T-helper 17 cell (primary cell): ENCODE measurements around the gene ARHGEF26. TPM values are rescaled to one million over a fixed set of nuclear protein-coding genes. Genes with fewer than 3 reads are reported as not detected.

Experiments used
- ATAC-seq: fragments of 150-1000 bp; cut with Tn5 transposase; 2 replicates; pipeline ENCODE4 v1.10.0; 2021; ENCODE audit warnings: mild to moderate bottlenecking, moderate library complexity
- DNase-seq, 3 donors: peaks; one replicate each; pipeline versions ENCODE4 v3.0.0 to v3.0.0-alpha.2; 2020 to 2021
- H3K9me3 ChIP-seq: one replicate; pipeline ENCODE4 v1.7.0; 2013; ENCODE audit warnings: low read length, mild to moderate bottlenecking; ENCODE audit not compliant: control insufficient read depth, poor library complexity, severe bottlenecking
- H3K27ac Mint-ChIP-seq: one replicate; pipeline ENCODE4 v1.8.0; 2022; ENCODE audit warnings: mild to moderate bottlenecking, moderate library complexity, mixed read lengths
- H3K27me3 Mint-ChIP-seq: one replicate; pipeline ENCODE4 v1.8.0; 2022; ENCODE audit warnings: mixed read lengths
- H3K36me3 Mint-ChIP-seq: one replicate; pipeline ENCODE4 v1.8.0; 2022; ENCODE audit warnings: low read depth, mixed read lengths
- H3K4me1 Mint-ChIP-seq: one replicate; pipeline ENCODE4 v1.8.0; 2022; ENCODE audit warnings: mild to moderate bottlenecking, mixed read lengths
- H3K4me3 Mint-ChIP-seq: one replicate; pipeline ENCODE4 v1.8.0; 2022; ENCODE audit warnings: mild to moderate bottlenecking, moderate library complexity, mixed read lengths
- total RNA-seq, 4 donors: library from RNA in 2 of 4; stranded (reverse) in 2 of 4; gene quantifications; one replicate each; pipeline ENCODE4 v1.2.3 and lab custom pipeline; 2022 to 2026

Gene ARHGEF26
- total RNA-seq, 2 donors from 2014 or later: not detected

GRCh38 chr3:154180836-154181691 is 59.9 kb downstream of the ARHGEF26 start:
- H3K36me3 Mint-ChIP-seq: no peaks in the 10 kb centered on the region
- H3K4me3 Mint-ChIP-seq: no peak overlapping the region
- no peak overlapping the region for H3K27ac Mint-ChIP-seq
- no peaks in the 10 kb centered on the region for H3K9me3 ChIP-seq
- ATAC-seq (no peak), DNase-seq (no peak)
- no peaks in the 10 kb centered on the region for H3K4me1 Mint-ChIP-seq
- H3K27me3 Mint-ChIP-seq: peaks cover 29% of the 10 kb centered on the region

- H3K9me3 ChIP-seq: no peaks in the 10 kb centered on the region
- Mint-ChIP-seq H3K27me3 (peaks cover 24% of the 10 kb centered on the region), H3K4me1 (no peaks in the 10 kb centered on the region), H3K27ac (no peak overlapping the region), H3K36me3 (no peaks in the 10 kb centered on the region), H3K4me3 (no peak overlapping the region)
- ATAC-seq: no peak
- DNase-seq: no peak
These were observed 61.2 kb downstream of the ARHGEF26 start for GRCh38 chr3:154182322-154182922.

GRCh38 chr3:154182975-154183374 is 61.8 kb downstream of the ARHGEF26 start:
- ATAC-seq (no peak), DNase-seq (no peak)
- no peak overlapping the region for H3K27ac Mint-ChIP-seq
- H3K4me3 Mint-ChIP-seq: no peak overlapping the region
- H3K36me3 Mint-ChIP-seq: no peaks in the 10 kb centered on the region
- H3K9me3 ChIP-seq: no peaks in the 10 kb centered on the region
- no peaks in the 10 kb centered on the region for H3K4me1 Mint-ChIP-seq
- peaks cover 28% of the 10 kb centered on the region for H3K27me3 Mint-ChIP-seq

- H3K27me3 Mint-ChIP-seq: peaks cover 32% of the 10 kb centered on the region
- no peak overlapping the region for H3K27ac Mint-ChIP-seq
- H3K9me3 ChIP-seq: no peaks in the 10 kb centered on the region
- H3K4me3 Mint-ChIP-seq: no peak overlapping the region
- H3K4me1 Mint-ChIP-seq: peaks cover 6% of the 10 kb centered on the region
- ATAC-seq (no peak), DNase-seq (no peak)
- H3K36me3 Mint-ChIP-seq: no peaks in the 10 kb centered on the region
These were observed 63.4 kb downstream of the ARHGEF26 start for GRCh38 chr3:154184582-154184981.

GRCh38 chr3:154188437-154188836 is 67.2 kb downstream of the ARHGEF26 start:
- Mint-ChIP-seq H3K4me1 (peaks cover 6% of the 10 kb centered on the region), H3K36me3 (no peaks in the 10 kb centered on the region), H3K27ac (no peak overlapping the region), H3K27me3 (peaks cover 25% of the 10 kb centered on the region), H3K4me3 (no peak overlapping the region)
- H3K9me3 ChIP-seq: no peaks in the 10 kb centered on the region
- no peak for ATAC-seq
- no peak for DNase-seq

GRCh38 chr3:154188846-154189245 is 67.7 kb downstream of the ARHGEF26 start:
- peaks cover 6% of the 10 kb centered on the region for H3K4me1 Mint-ChIP-seq
- H3K27ac Mint-ChIP-seq: no peak overlapping the region
- peaks cover 25% of the 10 kb centered on the region for H3K27me3 Mint-ChIP-seq
- DNase-seq (no peak), ATAC-seq (no peak)
- H3K9me3 ChIP-seq: no peaks in the 10 kb centered on the region
- H3K4me3 Mint-ChIP-seq: no peak overlapping the region
- H3K36me3 Mint-ChIP-seq: no peaks in the 10 kb centered on the region

GRCh38 chr3:154191520-154191919 is 70.3 kb downstream of the ARHGEF26 start:
- H3K4me1 Mint-ChIP-seq: peaks cover 6% of the 10 kb centered on the region
- DNase-seq: no peak
- ATAC-seq: no peak
- H3K36me3 Mint-ChIP-seq: no peaks in the 10 kb centered on the region
- H3K9me3 ChIP-seq: no peaks in the 10 kb centered on the region
- H3K27me3 Mint-ChIP-seq: peaks cover 13% of the 10 kb centered on the region
- H3K27ac Mint-ChIP-seq: no peak overlapping the region
- no peak overlapping the region for H3K4me3 Mint-ChIP-seq

GRCh38 chr3:154192225-154192624 is 71.0 kb downstream of the ARHGEF26 start:
- no peak for ATAC-seq
- H3K27ac Mint-ChIP-seq: no peak overlapping the region
- peaks cover 13% of the 10 kb centered on the region for H3K27me3 Mint-ChIP-seq
- peaks cover 6% of the 10 kb centered on the region for H3K4me1 Mint-ChIP-seq
- no peak for DNase-seq
- no peaks in the 10 kb centered on the region for H3K9me3 ChIP-seq
- H3K4me3 Mint-ChIP-seq: no peak overlapping the region
- no peaks in the 10 kb centered on the region for H3K36me3 Mint-ChIP-seq

GRCh38 chr3:154193000-154193615 is 71.9 kb downstream of the ARHGEF26 start:
- peaks cover 6% of the 10 kb centered on the region for H3K4me1 Mint-ChIP-seq

GRCh38 chr3:154194877-154195276 is 73.7 kb downstream of the ARHGEF26 start:
- DNase-seq: no peak
- H3K4me1 Mint-ChIP-seq: no peaks in the 10 kb centered on the region
- no peak for ATAC-seq
- no peak overlapping the region for H3K27ac Mint-ChIP-seq
- no peak overlapping the region for H3K4me3 Mint-ChIP-seq
- H3K9me3 ChIP-seq: no peaks in the 10 kb centered on the region
- no peaks in the 10 kb centered on the region for H3K36me3 Mint-ChIP-seq
- peaks cover 5% of the 10 kb centered on the region for H3K27me3 Mint-ChIP-seq

More at GRCh38 chr3:154193000-154193615, 71.9 kb downstream of the ARHGEF26 start:
- Mint-ChIP-seq H3K27me3 (peaks cover 8% of the 10 kb centered on the region), H3K36me3 (no peaks in the 10 kb centered on the region), H3K27ac (no peak overlapping the region), H3K4me3 (no peak overlapping the region)
- ATAC-seq (no peak), DNase-seq (no peak)
- H3K9me3 ChIP-seq: no peaks in the 10 kb centered on the region

- H3K4me3 Mint-ChIP-seq: no peak overlapping the region
- no peaks in the 10 kb centered on the region for H3K36me3 Mint-ChIP-seq
- DNase-seq: no peak
- peaks cover 5% of the 10 kb centered on the region for H3K27me3 Mint-ChIP-seq
- ATAC-seq: no peak
- H3K4me1 Mint-ChIP-seq: no peaks in the 10 kb centered on the region
- no peaks in the 10 kb centered on the region for H3K9me3 ChIP-seq
- no peak overlapping the region for H3K27ac Mint-ChIP-seq
These were observed 74.6 kb downstream of the ARHGEF26 start for GRCh38 chr3:154195620-154196356.

- H3K4me3 Mint-ChIP-seq: no peak overlapping the region
- no peaks in the 10 kb centered on the region for H3K9me3 ChIP-seq
- DNase-seq (no peak), ATAC-seq (no peak)
- no peaks in the 10 kb centered on the region for H3K4me1 Mint-ChIP-seq
- H3K27me3 Mint-ChIP-seq: no peaks in the 10 kb centered on the region
- H3K36me3 Mint-ChIP-seq: no peaks in the 10 kb centered on the region
- no peak overlapping the region for H3K27ac Mint-ChIP-seq
These were observed 76.6 kb downstream of the ARHGEF26 start for GRCh38 chr3:154197751-154198150.

GRCh38 chr3:154209499-154209898 is 88.3 kb downstream of the ARHGEF26 start:
- no peaks in the 10 kb centered on the region for H3K4me1 Mint-ChIP-seq
- no peak overlapping the region for H3K27ac Mint-ChIP-seq
- peaks cover 18% of the 10 kb centered on the region for H3K27me3 Mint-ChIP-seq
- H3K4me3 Mint-ChIP-seq: no peak overlapping the region
- no peak for ATAC-seq
- no peaks in the 10 kb centered on the region for H3K9me3 ChIP-seq
- H3K36me3 Mint-ChIP-seq: no peaks in the 10 kb centered on the region
- no peak for DNase-seq
